NT2/D1 (cell line): ENCODE results near the gene ATP10A.

Experiments used
- SUZ12 ChIP-seq: IDR thresholded peaks from 2 replicates; pipeline ENCODE4 v1.6.1; 2011; ENCODE audit not compliant: insufficient read length, insufficient read depth; ENCODE audit errors: extremely low read depth
- YY1 ChIP-seq: IDR thresholded peaks from 2 replicates; pipeline ENCODE4 v1.6.1; 2011; ENCODE audit not compliant: insufficient read length, insufficient read depth

DNA sequence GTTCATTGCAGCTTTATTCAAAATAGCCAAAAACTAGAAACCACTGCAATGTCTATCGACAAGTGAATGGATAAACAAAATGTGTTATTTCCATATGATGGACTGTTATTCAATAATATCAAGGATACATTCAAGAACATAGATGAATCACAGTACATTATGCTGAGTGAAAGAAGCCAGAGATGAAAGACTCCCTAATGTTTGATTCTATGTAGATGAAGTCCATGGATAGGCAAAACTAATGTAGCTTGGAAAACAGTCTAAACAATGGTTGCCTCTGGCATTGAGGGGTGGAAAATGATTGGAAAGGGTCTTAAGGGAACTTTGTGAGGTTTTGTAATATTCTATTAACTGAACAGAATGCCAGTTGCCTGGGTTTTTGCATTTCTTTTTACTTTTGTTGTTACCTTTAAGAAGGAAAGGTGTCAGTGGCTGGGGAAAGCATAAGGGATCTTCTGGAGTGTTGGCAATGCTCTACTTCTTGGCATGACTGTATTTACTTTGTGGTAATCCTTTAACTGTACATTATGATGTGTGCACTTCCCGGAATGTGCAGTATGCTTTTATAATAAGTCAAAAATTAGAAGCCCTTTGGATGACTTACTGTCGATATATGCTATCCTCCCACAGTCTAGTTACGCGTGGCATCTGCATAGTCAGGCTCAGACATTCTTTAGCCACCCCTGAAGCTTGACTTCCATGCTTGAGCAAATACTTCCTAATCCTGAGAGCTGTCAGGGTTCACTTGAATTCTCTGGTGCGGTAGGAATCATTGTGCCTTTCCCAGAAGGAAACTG, 20.5 kb upstream of the ATP10A start:
- TF ChIP-seq YY1 (no peak), SUZ12 (no peak)
